Measurements from ENCODE around the gene SF3B4. TPM values are rescaled to one million over a fixed set of nuclear protein-coding genes. Genes with fewer than 3 reads are reported as not detected.
"Not testable (repeated sequence)": the region's sequence is repeated elsewhere in the genome, so short reads cannot be mapped to it uniquely, and the experiment has no call there.

Gene SF3B4
- total and polyA plus RNA-seq, 12 donors: 12.6 to 31.9 (median 24.3) TPM

GRCh38 chr1:149942885-149943284 lies 15.3 kb upstream of the SF3B4 start:
- no peak for DNase-seq
- no peak for ATAC-seq
- WGBS, 2 donors: 44 to 45% methylated on average over 3 of the region's 3 CpGs

GRCh38 chr1:149942207-149942606 lies 14.6 kb upstream of the SF3B4 start:
- 31 to 35% methylated on average over 5 of the region's 5 CpGs for WGBS, 2 donors
- peak in 6 of 9 donors; percentile 41 to 67 (median 50) for TF ChIP-seq CTCF (IDR thresholded peaks at IDR 0.05)
- ATAC-seq (peak in 7 of 8 donors; percentile 42 to 68 (median 55)), DNase-seq (peak in 1 of 2 donors; percentile 48)
- Histone ChIP-seq H3K36me3 (peaks cover 0 to 44% (median 18%) of the 10 kb centered on the region in 9 donors), H3K4me1 (peaks cover 0 to 38% (median 28%) of the 10 kb centered on the region in 9 donors), H3K4me3 (no peak overlapping the region), H3K27me3 (peaks cover 0 to 4% (median 0%) of the 10 kb centered on the region in 7 donors), H3K27ac (peak overlapping the region in 5 of 10 donors; percentile 1 to 54 (median 24)), H3K9me3 (no peaks in the 10 kb centered on the region)
- intact Hi-C loops (cut with DNase I): no loop called here

More at GRCh38 chr1:149942885-149943284, 15.3 kb upstream of the SF3B4 start:
- H3K27ac ChIP-seq: peak overlapping the region in 5 of 10 donors; percentile 1 to 54 (median 47)
- peaks cover 0 to 4% (median 0%) of the 10 kb centered on the region in 7 donors for H3K27me3 ChIP-seq
- no peak overlapping the region for H3K4me3 ChIP-seq
- peaks cover 0 to 32% (median 21%) of the 10 kb centered on the region in 9 donors for H3K4me1 ChIP-seq
- intact Hi-C loops (cut with DNase I): no loop called here
- no peak for TF ChIP-seq CTCF (IDR thresholded peaks at IDR 0.05)
- H3K36me3 ChIP-seq: peaks cover 0 to 51% (median 19%) of the 10 kb centered on the region in 9 donors
- H3K9me3 ChIP-seq: no peaks in the 10 kb centered on the region

- Histone ChIP-seq H3K27me3 (peaks cover 0 to 4% (median 0%) of the 10 kb centered on the region in 7 donors), H3K4me1 (peaks cover 0 to 54% (median 40%) of the 10 kb centered on the region in 9 donors), H3K4me3 (no peak overlapping the region), H3K27ac (peak overlapping the region in 4 of 10 donors; percentile 71 to 92 (median 74)), H3K36me3 (peaks cover 0 to 26% (median 11%) of the 10 kb centered on the region in 9 donors), H3K9me3 (no peaks in the 10 kb centered on the region)
- DNase-seq (no peak), ATAC-seq (no peak)
- TF ChIP-seq CTCF (IDR thresholded peaks at IDR 0.05): no peak
- WGBS, 2 donors: 86 to 91% methylated on average over 3 of the region's 3 CpGs
- intact Hi-C loops (cut with DNase I): no loop called here
Measured at GRCh38 chr1:149940427-149940826, 12.8 kb upstream of the SF3B4 start.

GRCh38 chr1:149938668-149939003 lies 11.0 kb upstream of the SF3B4 start:
- H3K27me3 ChIP-seq, H3K9me3 ChIP-seq, DNase-seq, H3K36me3 ChIP-seq: not testable (repeated sequence)
- 59 to 70% methylated on average over 11 to 13 of the region's 13 CpGs for WGBS, 2 donors
- intact Hi-C loops (cut with DNase I): loop anchor here in 2 of 10 donors (2.0 to 5.0 kb wide), 2 partner anchors 41 to 50 kb away; partner anchors contain the start of gene BOLA1 (in 1 of the 2)
- peaks cover 0 to 59% (median 40%) of the 10 kb centered on the region in 9 donors for H3K4me1 ChIP-seq
- H3K27ac ChIP-seq: peak overlapping the region in 9 of 10 donors; percentile 71 to 92 (median 82)
- peak in 4 of 8 donors; percentile 1 to 11 (median 6) for ATAC-seq
- H3K4me3 ChIP-seq: peak overlapping the region in 7 of 10 donors; percentile 18 to 42 (median 38)

GRCh38 chr1:149937759-149938158 lies 10.2 kb upstream of the SF3B4 start:
- H3K9me3 ChIP-seq: no peaks in the 10 kb centered on the region
- peaks cover 0 to 5% (median 0%) of the 10 kb centered on the region in 9 donors for H3K36me3 ChIP-seq
- no peak for TF ChIP-seq CTCF (IDR thresholded peaks at IDR 0.05)
- peak overlapping the region in 2 of 10 donors; percentile 58 to 61 for H3K4me3 ChIP-seq
- H3K27ac ChIP-seq: peak overlapping the region in 5 of 10 donors; percentile 67 to 84 (median 76)
- DNase-seq (no peak), ATAC-seq (peak in 3 of 8 donors; percentile 27 to 51 (median 43))
- no peaks in the 10 kb centered on the region for H3K27me3 ChIP-seq
- H3K4me1 ChIP-seq: peaks cover 0 to 59% (median 40%) of the 10 kb centered on the region in 9 donors
- intact Hi-C loops (cut with DNase I): loop anchor here in 2 of 10 donors (2.0 to 5.0 kb wide), 2 partner anchors 40 to 49 kb away; partner anchors contain the start of gene BOLA1 (in 1 of the 2)
